Measurements from ENCODE around the gene SP4. TPM values are rescaled to one million over a fixed set of nuclear protein-coding genes. Genes with fewer than 3 reads are reported as not detected.

Gene SP4
- total RNA-seq, 1 donor from 2014 or later = 13.2 TPM

DNA sequence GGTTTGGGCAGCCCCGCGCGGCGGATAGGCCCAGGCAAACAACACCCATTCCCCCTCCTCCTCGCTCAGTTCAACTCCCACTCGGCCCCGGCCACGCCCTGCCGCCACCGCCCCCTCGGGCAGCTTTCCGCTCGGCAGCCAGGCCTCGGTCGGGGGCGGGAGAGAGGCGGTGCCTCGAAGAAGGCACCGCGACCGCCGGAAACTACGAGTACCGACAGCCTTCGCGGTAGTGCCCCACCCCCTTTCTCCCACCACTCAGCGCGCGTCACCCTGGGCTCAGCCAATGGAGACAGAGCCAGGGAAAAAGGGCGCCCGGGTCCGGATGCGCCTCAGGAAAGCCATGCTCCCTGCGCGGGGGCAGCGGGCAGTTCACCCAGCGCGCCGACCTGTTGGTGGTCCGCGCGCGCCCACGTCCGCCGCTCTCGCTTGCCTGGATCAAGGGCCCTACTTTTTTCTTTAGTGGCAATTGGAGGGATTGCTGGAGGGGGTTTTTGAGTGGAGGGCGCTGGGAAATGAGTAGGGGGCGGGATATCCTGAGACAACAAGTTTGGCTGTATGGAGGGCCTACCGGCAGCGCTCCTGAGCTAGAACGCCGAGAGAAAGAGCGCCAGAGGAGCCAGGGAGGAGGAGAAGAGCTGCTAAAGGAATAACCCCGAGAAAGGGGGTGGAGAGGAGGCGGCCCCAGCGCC, 557 bp upstream of the SP4 start:
- TF ChIP-seq, protein P1, sequence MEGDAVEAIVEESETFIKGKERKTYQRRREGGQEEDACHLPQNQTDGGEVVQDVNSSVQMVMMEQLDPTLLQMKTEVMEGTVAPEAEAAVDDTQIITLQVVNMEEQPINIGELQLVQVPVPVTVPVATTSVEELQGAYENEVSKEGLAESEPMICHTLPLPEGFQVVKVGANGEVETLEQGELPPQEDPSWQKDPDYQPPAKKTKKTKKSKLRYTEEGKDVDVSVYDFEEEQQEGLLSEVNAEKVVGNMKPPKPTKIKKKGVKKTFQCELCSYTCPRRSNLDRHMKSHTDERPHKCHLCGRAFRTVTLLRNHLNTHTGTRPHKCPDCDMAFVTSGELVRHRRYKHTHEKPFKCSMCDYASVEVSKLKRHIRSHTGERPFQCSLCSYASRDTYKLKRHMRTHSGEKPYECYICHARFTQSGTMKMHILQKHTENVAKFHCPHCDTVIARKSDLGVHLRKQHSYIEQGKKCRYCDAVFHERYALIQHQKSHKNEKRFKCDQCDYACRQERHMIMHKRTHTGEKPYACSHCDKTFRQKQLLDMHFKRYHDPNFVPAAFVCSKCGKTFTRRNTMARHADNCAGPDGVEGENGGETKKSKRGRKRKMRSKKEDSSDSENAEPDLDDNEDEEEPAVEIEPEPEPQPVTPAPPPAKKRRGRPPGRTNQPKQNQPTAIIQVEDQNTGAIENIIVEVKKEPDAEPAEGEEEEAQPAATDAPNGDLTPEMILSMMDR (IDR thresholded peaks at IDR 0.05; ENCODE audit: partially characterized antibody, unreplicated experiment) = peak; percentile 13
- no peaks in the 10 kb centered on the region for H3K36me3 Mint-ChIP-seq (ENCODE audit: unreplicated experiment)
- peaks cover 6% of the 10 kb centered on the region for H3K9me3 Mint-ChIP-seq (ENCODE audit: unreplicated experiment)
- peak overlapping the region; percentile 86 for H3K27ac Mint-ChIP-seq (ENCODE audit: unreplicated experiment)
- peak; percentile 100 for DNase-seq
- H3K4me3 Mint-ChIP-seq (ENCODE audit: unreplicated experiment) = peak overlapping the region; percentile 97
- H3K27me3 Mint-ChIP-seq (ENCODE audit: unreplicated experiment) = peaks cover 6% of the 10 kb centered on the region
- H3K4me1 Mint-ChIP-seq (ENCODE audit: low read depth, unreplicated experiment) = peaks cover 12% of the 10 kb centered on the region

DNA sequence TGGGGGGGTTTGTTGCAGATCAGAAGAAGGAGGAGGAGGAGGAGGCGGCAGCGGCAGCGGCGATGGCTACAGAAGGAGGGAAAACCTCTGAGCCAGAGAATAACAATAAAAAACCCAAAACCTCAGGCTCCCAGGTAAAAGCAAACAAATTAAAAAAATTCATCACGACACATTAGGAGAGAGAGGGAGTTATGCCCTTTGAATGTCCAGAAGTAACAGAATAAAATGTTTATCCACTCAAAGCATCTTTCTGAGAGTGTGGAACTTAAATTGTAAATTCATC, 717 bp downstream of the SP4 start:
- TF ChIP-seq, protein P1 (IDR thresholded peaks at IDR 0.05; ENCODE audit: partially characterized antibody, unreplicated experiment) = no peak
- H3K4me3 Mint-ChIP-seq (ENCODE audit: unreplicated experiment) = peak overlapping the region; percentile 100
- peak overlapping the region; percentile 99 for H3K27ac Mint-ChIP-seq (ENCODE audit: unreplicated experiment)
- H3K9me3 Mint-ChIP-seq (ENCODE audit: unreplicated experiment) = peaks cover 6% of the 10 kb centered on the region
- H3K4me1 Mint-ChIP-seq (ENCODE audit: low read depth, unreplicated experiment) = peaks cover 12% of the 10 kb centered on the region
- H3K36me3 Mint-ChIP-seq (ENCODE audit: unreplicated experiment) = no peaks in the 10 kb centered on the region
- no peak for DNase-seq
- H3K27me3 Mint-ChIP-seq (ENCODE audit: unreplicated experiment) = peaks cover 6% of the 10 kb centered on the region

DNA sequence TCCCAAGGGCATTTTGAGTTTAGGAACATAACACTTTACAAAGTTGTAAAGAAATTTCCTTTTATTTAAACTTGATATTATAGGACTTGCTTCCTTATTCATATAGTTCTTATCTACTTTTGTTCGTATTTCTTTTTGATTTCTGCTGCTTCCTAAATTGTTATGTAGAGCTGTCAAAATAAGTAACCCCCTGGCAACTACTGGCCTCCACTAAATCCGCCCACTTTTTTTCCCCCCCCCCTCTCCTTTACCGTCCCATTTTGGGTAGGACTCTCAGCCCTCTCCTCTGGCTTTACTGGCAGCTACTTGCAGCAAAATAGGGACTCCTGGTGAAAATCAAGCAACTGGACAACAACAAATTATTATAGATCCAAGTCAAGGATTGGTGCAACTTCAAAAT, 1.1 kb downstream of the SP4 start:
- H3K27ac Mint-ChIP-seq (ENCODE audit: unreplicated experiment) = peak overlapping the region; percentile 26

DNA sequence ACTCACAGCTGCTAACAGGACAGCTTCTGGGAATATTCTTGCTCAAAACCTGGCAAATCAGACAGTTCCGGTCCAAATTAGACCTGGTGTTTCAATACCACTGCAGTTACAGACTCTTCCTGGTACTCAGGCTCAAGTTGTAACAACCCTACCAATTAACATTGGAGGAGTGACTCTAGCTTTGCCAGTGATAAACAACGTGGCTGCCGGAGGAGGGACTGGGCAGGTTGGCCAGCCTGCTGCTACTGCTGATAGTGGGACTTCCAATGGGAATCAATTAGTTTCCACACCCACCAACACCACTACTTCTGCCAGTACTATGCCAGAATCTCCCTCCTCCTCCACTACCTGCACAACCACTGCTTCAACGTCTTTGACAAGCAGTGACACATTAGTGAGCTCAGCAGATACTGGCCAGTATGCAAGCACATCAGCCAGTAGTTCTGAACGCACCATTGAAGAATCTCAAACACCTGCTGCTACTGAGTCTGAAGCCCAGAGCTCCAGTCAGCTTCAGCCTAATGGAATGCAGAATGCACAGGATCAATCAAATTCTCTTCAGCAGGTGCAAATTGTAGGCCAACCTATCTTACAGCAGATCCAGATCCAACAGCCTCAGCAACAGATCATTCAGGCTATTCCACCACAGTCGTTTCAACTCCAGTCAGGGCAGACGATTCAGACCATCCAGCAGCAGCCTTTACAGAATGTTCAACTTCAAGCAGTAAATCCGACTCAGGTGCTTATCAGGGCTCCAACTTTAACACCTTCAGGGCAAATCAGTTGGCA, 2.1 kb downstream of the SP4 start:
- H3K27me3 Mint-ChIP-seq (ENCODE audit: unreplicated experiment) = peaks cover 6% of the 10 kb centered on the region
- peaks cover 12% of the 10 kb centered on the region for H3K4me1 Mint-ChIP-seq (ENCODE audit: low read depth, unreplicated experiment)
- H3K27ac Mint-ChIP-seq (ENCODE audit: unreplicated experiment) = no peak overlapping the region
- H3K9me3 Mint-ChIP-seq (ENCODE audit: unreplicated experiment) = peaks cover 6% of the 10 kb centered on the region
- no peaks in the 10 kb centered on the region for H3K36me3 Mint-ChIP-seq (ENCODE audit: unreplicated experiment)
- no peak for DNase-seq
- peak overlapping the region; percentile 100 for H3K4me3 Mint-ChIP-seq (ENCODE audit: unreplicated experiment)
- TF ChIP-seq, protein P1 (IDR thresholded peaks at IDR 0.05; ENCODE audit: partially characterized antibody, unreplicated experiment) = no peak

More for the DNA sequence above, 1.1 kb downstream of the SP4 start:
- H3K27me3 Mint-ChIP-seq (ENCODE audit: unreplicated experiment) = peaks cover 6% of the 10 kb centered on the region
- peaks cover 12% of the 10 kb centered on the region for H3K4me1 Mint-ChIP-seq (ENCODE audit: low read depth, unreplicated experiment)
- no peak for DNase-seq
- peak overlapping the region; percentile 100 for H3K4me3 Mint-ChIP-seq (ENCODE audit: unreplicated experiment)
- H3K9me3 Mint-ChIP-seq (ENCODE audit: unreplicated experiment) = peaks cover 6% of the 10 kb centered on the region
- H3K36me3 Mint-ChIP-seq (ENCODE audit: unreplicated experiment) = no peaks in the 10 kb centered on the region
- TF ChIP-seq, protein P1 (IDR thresholded peaks at IDR 0.05; ENCODE audit: partially characterized antibody, unreplicated experiment) = no peak

DNA sequence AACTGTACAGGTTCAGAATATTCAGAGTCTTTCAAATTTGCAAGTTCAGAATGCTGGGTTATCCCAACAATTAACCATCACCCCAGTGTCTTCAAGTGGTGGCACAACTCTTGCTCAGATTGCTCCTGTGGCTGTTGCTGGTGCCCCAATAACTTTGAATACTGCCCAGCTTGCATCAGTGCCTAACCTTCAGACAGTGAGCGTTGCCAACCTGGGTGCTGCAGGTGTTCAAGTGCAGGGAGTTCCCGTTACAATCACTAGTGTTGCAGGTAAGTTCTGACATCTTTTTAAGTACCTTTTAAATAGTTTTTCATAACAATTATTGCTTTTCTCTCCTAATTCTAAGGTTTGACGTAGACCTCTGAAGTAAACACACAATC, 2.7 kb downstream of the SP4 start:
- TF ChIP-seq, protein P1 (IDR thresholded peaks at IDR 0.05; ENCODE audit: partially characterized antibody, unreplicated experiment) = no peak
- peaks cover 6% of the 10 kb centered on the region for H3K9me3 Mint-ChIP-seq (ENCODE audit: unreplicated experiment)
- DNase-seq = no peak
- no peak overlapping the region for H3K4me3 Mint-ChIP-seq (ENCODE audit: unreplicated experiment)
- H3K4me1 Mint-ChIP-seq (ENCODE audit: low read depth, unreplicated experiment) = peaks cover 12% of the 10 kb centered on the region
- no peaks in the 10 kb centered on the region for H3K36me3 Mint-ChIP-seq (ENCODE audit: unreplicated experiment)
- no peak overlapping the region for H3K27ac Mint-ChIP-seq (ENCODE audit: unreplicated experiment)
- peaks cover 6% of the 10 kb centered on the region for H3K27me3 Mint-ChIP-seq (ENCODE audit: unreplicated experiment)
